GM23338 (cell line): ENCODE results near the gene EIF4G3.

ENCODE experiments used
- CTCF ChIP-seq, 2 experiments: fragments of 200-600 bp in 1 of 2; sonication (generic) in 1 of 2; conservative IDR thresholded peaks; 2 replicates each; pipeline versions ENCODE4 v1.5.1 to v1.6.1; 2016 to 2017; ENCODE audit warnings: antibody characterized with exemption in 2 of 2, low read depth in 2 of 2, mild to moderate bottlenecking in 2 of 2, moderate library complexity in 1 of 2
- EZH2phosphoT487 ChIP-seq: fragments of 200-600 bp; sonication (generic); IDR thresholded peaks from one replicate; pipeline ENCODE4 v1.8.1; 2018; ENCODE audit warnings: antibody characterized with exemption; ENCODE audit not compliant: unreplicated experiment

DNA sequence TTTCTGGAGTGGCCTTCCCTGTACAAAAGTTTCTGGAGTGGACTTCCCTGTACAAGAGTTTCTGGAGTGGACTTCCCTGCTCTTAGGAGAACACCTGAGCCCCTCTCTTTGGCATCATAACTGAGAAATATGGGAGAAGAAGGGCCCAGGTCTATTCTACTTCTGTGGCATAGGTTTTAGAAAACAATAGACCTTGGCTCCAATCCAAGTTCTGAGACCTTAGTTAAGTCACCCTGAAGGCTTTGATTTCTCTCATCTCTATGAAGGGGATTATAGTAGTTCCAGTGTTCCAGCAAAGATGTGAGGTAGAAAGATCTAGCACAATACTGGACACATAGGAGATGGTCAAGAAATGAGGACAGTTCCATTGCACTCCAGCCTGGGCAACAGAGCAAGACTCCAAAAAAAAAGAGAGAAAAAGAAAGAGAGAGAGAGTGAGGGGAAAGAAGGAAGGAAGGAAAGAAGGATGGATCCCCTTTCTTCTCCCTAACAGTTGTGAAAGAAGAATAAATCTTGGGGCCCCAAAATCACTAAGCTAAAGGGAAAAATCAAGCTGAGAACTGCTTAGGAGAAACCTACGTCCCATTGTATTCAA, 13.3 kb upstream of the EIF4G3 start:
- no peak for TF ChIP-seq CTCF (conservative IDR thresholded peaks at IDR 0.05; ENCODE audit: low read depth in 2 of 2)
- TF ChIP-seq EZH2phosphoT487, result no peak
